ENCODE measurements around the gene ZFR2. TPM values are rescaled to one million over a fixed set of nuclear protein-coding genes. Genes with fewer than 3 reads are reported as not detected.

The ZFR2 gene
- total and polyA plus RNA-seq, 2 of the 8 experiments (the other 6 are each of a cell fraction or from before 2014, with no cell fraction given) = 14.5 to 28.4 TPM

DNA sequence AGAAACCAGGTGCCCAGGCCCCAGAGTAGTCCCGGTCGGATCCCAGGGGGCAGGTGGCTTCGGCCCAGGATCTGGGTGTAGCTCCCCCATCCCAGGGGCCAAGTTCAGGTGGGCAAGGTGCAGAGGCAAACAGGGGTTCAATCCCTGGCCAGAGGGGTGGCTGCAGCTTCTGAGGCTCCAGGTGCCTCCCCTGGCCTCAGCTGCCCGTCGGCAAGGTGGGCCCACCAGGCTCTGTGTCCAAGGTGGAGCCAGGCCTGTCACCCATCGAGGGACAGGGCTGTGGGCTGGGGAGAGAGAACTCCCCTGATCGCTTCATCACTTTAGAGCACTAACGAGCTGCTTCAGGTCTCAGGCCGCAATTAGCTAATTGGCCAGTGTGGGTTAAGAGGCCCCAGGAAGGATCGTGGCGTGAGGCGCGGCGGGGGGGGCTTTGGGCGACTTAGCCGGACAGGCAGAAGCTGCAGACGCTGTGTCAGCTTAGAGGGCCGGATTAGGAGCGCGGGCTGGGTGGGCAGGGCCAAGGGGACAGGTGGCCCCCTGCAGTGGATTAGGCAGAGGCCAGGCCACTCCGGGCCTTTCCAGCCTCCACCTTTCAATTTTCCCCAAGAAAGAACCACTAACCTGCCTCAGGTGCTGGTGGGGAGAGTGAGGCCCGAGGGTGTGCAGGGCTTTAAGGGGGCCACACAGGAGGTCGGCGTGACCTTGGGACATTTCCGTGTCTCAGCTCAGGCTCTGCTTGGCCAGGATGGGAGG is 94.0 kb downstream of the ZFR2 start:
- FAIRE-seq (no peak), DNase-seq (ENCODE audit: low read depth in 1 of 2, low spot score in 2 of 2) (no peak)
- H3K23me2 ChIP-seq (ENCODE audit: low read depth, low read length) = peaks cover 6% of the 10 kb centered on the region; the same call in 1 of the 2 replicates
- H3K4me1 ChIP-seq (replicated peaks in 1 of 4; ENCODE audit: control insufficient read depth in 3 of 4, insufficient read depth in 4 of 4, low read length in 3 of 4) = peaks cover 0 to 7% (median 2%) of the 10 kb centered on the region in 4 experiments; a peak in 2 of 7 replicates
- 91% methylated on average over 22 of the region's 25 CpGs; no CpG with 5 or more reads in 1 of the 2 experiments for WGBS, 2 experiments (ENCODE audit: extremely low coverage in 1 of 2, insufficient coverage in 1 of 2, insufficient read length in 1 of 2, insufficient replicate concordance in 2 of 2, low coverage in 1 of 2, low lambda C conversion rate in 2 of 2, missing lambda C conversion rate in 1 of 2)
- H2BK15ac ChIP-seq (ENCODE audit: low read length) = no peak overlapping the region
- no peak overlapping the region for H2AFZ ChIP-seq (ENCODE audit: low read length)
- no peak overlapping the region for H3K18ac ChIP-seq (ENCODE audit: extremely low read depth, low read length)
- peaks cover 0 to 3% of the 10 kb centered on the region in 2 experiments for H4K20me1 ChIP-seq (replicated peaks in 1 of 2; ENCODE audit: control insufficient read depth in 1 of 2, insufficient read depth in 2 of 2, low read length in 2 of 2)
- no peaks in the 10 kb centered on the region for H3K79me1 ChIP-seq (ENCODE audit: low read depth, low read length)
- no peak overlapping the region for H2BK12ac ChIP-seq (ENCODE audit: low read depth, low read length)
- H3K27ac ChIP-seq (ENCODE audit: low read depth, low read length) = no peak overlapping the region
- H2AK5ac ChIP-seq (ENCODE audit: low read depth, low read length) = no peak overlapping the region
- H2BK5ac ChIP-seq (ENCODE audit: low read depth, low read length) = no peak overlapping the region
- no peak overlapping the region for H3K4ac ChIP-seq (replicated peaks; ENCODE audit: insufficient read length, low read depth, low read length)
- H3K79me2 ChIP-seq (ENCODE audit: control insufficient read depth in 1 of 2, insufficient read depth in 2 of 2, low read length in 2 of 2) = no peaks in the 10 kb centered on the region
- H4K91ac ChIP-seq (replicated peaks; ENCODE audit: insufficient read length, low read length) = no peak overlapping the region
- H3K14ac ChIP-seq (ENCODE audit: insufficient read length) = no peak overlapping the region
- H3K23ac ChIP-seq (ENCODE audit: insufficient read length) = no peak overlapping the region
- H3K4me3 ChIP-seq (ENCODE audit: extremely low read depth in 1 of 4, insufficient read depth in 2 of 4, low read depth in 3 of 4, low read length in 4 of 4) = no peak overlapping the region
- no peak overlapping the region for H3K56ac ChIP-seq (replicated peaks; ENCODE audit: insufficient read length, low read depth, low read length)
- ChIA-PET POLR2A (ENCODE audit: partially characterized antibody) (interaction anchor here (0.7 to 2.3 kb wide), 6 partner anchors 9 to 210 kb away, joined by 3 to 14 read pairs (median 4); partner anchors contain the start of genes EEF2, MATK, MRPL54 and NMRK2), CTCF (ENCODE audit: partially characterized antibody) (interaction anchor here (1.5 to 1.8 kb wide), 4 partner anchors 9 to 56 kb away, joined by 4 to 10 read pairs (median 6); no protein-coding TSS in a partner anchor)
- no peak overlapping the region for H2BK20ac ChIP-seq (ENCODE audit: low read length)
- no peak overlapping the region for H2BK120ac ChIP-seq (replicated peaks; ENCODE audit: low read depth, low read length)
- H3K27me3 ChIP-seq (replicated peaks in 1 of 4; ENCODE audit: control insufficient read depth in 3 of 4, extremely low read depth in 1 of 4, insufficient read depth in 3 of 4, low read length in 3 of 4) = no peaks in the 10 kb centered on the region
- no peak overlapping the region for H4K8ac ChIP-seq (ENCODE audit: extremely low read depth, insufficient read depth, low read length)
- H3K9me3 ChIP-seq (ENCODE audit: insufficient read depth in 2 of 2, low read depth in 1 of 2, low read length in 1 of 2) = no peaks in the 10 kb centered on the region
- no peaks in the 10 kb centered on the region for H3K36me3 ChIP-seq (ENCODE audit: control insufficient read depth in 2 of 4, insufficient read depth in 4 of 4, low read length in 3 of 4)
- no peak overlapping the region for H3K4me2 ChIP-seq (ENCODE audit: insufficient read depth in 1 of 2, low read depth in 2 of 2, low read length in 2 of 2)
- no peak overlapping the region for H4K5ac ChIP-seq (ENCODE audit: insufficient read length, low read depth, low read length)
- H3K9ac ChIP-seq (replicated peaks in 1 of 4; ENCODE audit: extremely low read depth in 1 of 4, low read depth in 3 of 4, low read length in 3 of 4) = no peak overlapping the region
- TF ChIP-seq, protein P1, sequence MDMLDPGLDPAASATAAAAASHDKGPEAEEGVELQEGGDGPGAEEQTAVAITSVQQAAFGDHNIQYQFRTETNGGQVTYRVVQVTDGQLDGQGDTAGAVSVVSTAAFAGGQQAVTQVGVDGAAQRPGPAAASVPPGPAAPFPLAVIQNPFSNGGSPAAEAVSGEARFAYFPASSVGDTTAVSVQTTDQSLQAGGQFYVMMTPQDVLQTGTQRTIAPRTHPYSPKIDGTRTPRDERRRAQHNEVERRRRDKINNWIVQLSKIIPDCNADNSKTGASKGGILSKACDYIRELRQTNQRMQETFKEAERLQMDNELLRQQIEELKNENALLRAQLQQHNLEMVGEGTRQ (IDR thresholded peaks at IDR 0.05; ENCODE audit: low read length) = no peak
- TF ChIP-seq JUN (IDR thresholded peaks at IDR 0.05; ENCODE audit: low read depth, low read length) = no peak
- no peak for TF ChIP-seq CEBPB (IDR thresholded peaks at IDR 0.05; ENCODE audit: low read depth, low read length)
- no peak for TF ChIP-seq SP2 (IDR thresholded peaks at IDR 0.05; ENCODE audit: low read length)
- no peak for TF ChIP-seq BRCA1 (IDR thresholded peaks at IDR 0.05; ENCODE audit: low read depth, low read length)
- no peak for TF ChIP-seq RFX5 (IDR thresholded peaks at IDR 0.05; ENCODE audit: borderline replicate concordance, low read depth, low read length)
- no peak for TF ChIP-seq POLR2AphosphoS5 (IDR thresholded peaks at IDR 0.05; ENCODE audit: low read depth, low read length)
- no peak for TF ChIP-seq RNF2 (IDR thresholded peaks at IDR 0.05; ENCODE audit: borderline replicate concordance, low read depth, low read length, missing control alignments, poor library complexity, severe bottlenecking)
- no peak for TF ChIP-seq CHD1 (IDR thresholded peaks at IDR 0.05; ENCODE audit: low read depth, low read length)
- TF ChIP-seq GTF2F1 (IDR thresholded peaks at IDR 0.05; ENCODE audit: borderline replicate concordance, low read depth, low read length) = no peak
- TF ChIP-seq NANOG (IDR thresholded peaks at IDR 0.05; ENCODE audit: insufficient read depth, low read depth, low read length, poor library complexity, severe bottlenecking) = no peak

Measured in H1 (cell line).